PC-3 (cell line): ENCODE measurements around the gene COMT.

Experiments used
- CTCF ChIP-seq: fragments of 300-600 bp; sonication (generic); conservative IDR thresholded peaks from 2 replicates; pipeline ENCODE4 v1.5.1; 2017; ENCODE audit warnings: antibody characterized with exemption, low read depth, mild to moderate bottlenecking, low read length
- EZH2 ChIP-seq: fragments of 300-600 bp; sonication (generic); IDR thresholded peaks from one replicate; pipeline ENCODE4 v1.6.1; 2017; ENCODE audit warnings: antibody characterized with exemption, mild to moderate bottlenecking, low read length; ENCODE audit not compliant: unreplicated experiment
- EZH2phosphoT487 ChIP-seq: fragments of 300-600 bp; sonication (generic); IDR thresholded peaks from 2 replicates; pipeline ENCODE4 v1.6.1; 2018; ENCODE audit warnings: mild to moderate bottlenecking, antibody characterized with exemption, low read length, borderline replicate concordance

GRCh38 chr22:19933341-19934241 is 8.0 kb upstream of the COMT start:
- TF ChIP-seq CTCF = no peak
- no peak for TF ChIP-seq EZH2
- no peak for TF ChIP-seq EZH2phosphoT487
